ENCODE measurements around the gene SCYGR2. TPM values are rescaled to one million over a fixed set of nuclear protein-coding genes. Genes with fewer than 3 reads are reported as not detected.
A peak's percentile ranks its signal among the peaks of the same experiment; 100 is the strongest.
"Not testable (repeated sequence)": the region's sequence is repeated elsewhere in the genome, so short reads cannot be mapped to it uniquely, and the experiment has no call there.

The SCYGR2 gene
- not detected in 2 replicates for total RNA-seq (2014; rRNA removed; shearing (Covaris generic))

DNA sequence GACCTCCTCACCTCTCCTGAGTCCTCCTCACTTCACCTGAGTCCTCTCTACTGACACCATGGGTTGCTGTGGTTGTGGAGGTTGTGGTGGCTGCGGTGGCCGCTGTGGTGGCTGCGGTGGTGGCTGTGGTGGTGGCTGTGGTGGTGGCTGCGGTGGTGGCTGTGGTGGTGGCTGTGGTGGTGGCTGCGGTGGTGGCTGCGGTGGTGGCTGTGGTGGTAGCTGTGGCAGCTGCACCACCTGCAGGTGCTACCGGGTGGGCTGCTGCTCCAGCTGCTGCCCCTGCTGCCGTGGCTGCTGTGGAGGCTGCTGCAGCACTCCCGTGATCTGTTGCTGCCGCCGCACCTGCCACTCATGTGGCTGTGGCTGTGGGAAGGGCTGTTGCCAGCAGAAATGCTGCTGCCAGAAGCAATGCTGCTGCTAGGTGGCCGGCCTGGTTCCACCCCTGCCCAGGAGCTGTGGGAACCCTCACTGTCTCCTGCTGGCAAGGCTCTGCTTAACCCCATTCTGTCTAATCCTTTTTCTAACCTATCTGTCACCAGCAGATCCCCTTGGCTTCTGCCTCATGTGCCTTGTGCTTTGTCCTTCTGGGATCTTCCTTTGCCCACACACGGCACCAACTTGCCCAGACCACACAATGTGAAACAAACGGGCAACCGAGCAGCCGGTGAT is at the start of gene SCYGR2:
SCYGR2 (plus strand) TSS at position 59 of the 669 bp plus-strand sequence; CDS start at position 59, 0 bp downstream.
- H3K36me3 ChIP-seq; H3K27me3 ChIP-seq; H3K4me3 ChIP-seq; H3K9me3 ChIP-seq (replicated peaks); DNase-seq; H3K4me1 ChIP-seq; H3K27ac ChIP-seq: not testable (repeated sequence)

GRCh38 chr2:227551836-227552235 is 46.9 kb upstream of the SCYGR2 start:
- Histone ChIP-seq H3K36me3 (peaks cover 43% of the 10 kb centered on the region), H3K27ac (no peak overlapping the region), H3K4me1 (peaks cover 4% of the 10 kb centered on the region; the same call in 1 of the 2 replicates), H3K27me3 (no peaks in the 10 kb centered on the region), H3K4me3 (no peak overlapping the region), H3K9me3 (replicated peaks) (no peaks in the 10 kb centered on the region)
- DNase-seq, result no peak

DNA sequence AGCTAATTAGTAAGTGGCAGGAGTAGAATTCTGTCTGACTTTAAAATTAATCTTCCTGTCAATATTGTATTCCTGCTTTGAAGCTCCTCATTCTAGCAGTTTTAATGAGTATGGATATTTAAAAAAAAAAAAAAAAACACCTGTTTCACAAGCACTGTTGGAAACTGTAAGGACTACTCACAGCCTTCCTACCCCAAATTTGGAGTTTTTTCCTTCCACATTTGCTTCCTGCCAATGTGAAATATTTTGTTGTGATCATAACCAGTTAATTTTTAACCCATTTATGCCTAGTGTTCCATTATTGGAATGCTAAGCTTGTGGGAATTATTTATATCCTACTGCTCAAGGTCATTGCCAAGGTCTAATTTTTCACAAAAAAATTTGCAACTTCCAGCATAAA is 36.1 kb upstream of the SCYGR2 start:
- H3K27ac ChIP-seq, result no peak overlapping the region
- DNase-seq, result no peak

GRCh38 chr2:227565080-227565479 is 33.6 kb upstream of the SCYGR2 start:
- no peak overlapping the region for H3K27ac ChIP-seq
- no peaks in the 10 kb centered on the region for H3K9me3 ChIP-seq (replicated peaks)
- no peaks in the 10 kb centered on the region for H3K4me1 ChIP-seq
- H3K27me3 ChIP-seq, result no peaks in the 10 kb centered on the region
- H3K36me3 ChIP-seq, result no peaks in the 10 kb centered on the region
- no peak overlapping the region for H3K4me3 ChIP-seq
- DNase-seq, result no peak

More for the DNA sequence above, 36.1 kb upstream of the SCYGR2 start:
- H3K4me1 ChIP-seq, result no peaks in the 10 kb centered on the region
- H3K27me3 ChIP-seq, result no peaks in the 10 kb centered on the region
- H3K4me3 ChIP-seq, result no peak overlapping the region
- peaks cover 6% of the 10 kb centered on the region for H3K36me3 ChIP-seq
- H3K9me3 ChIP-seq (replicated peaks), result no peaks in the 10 kb centered on the region

DNA sequence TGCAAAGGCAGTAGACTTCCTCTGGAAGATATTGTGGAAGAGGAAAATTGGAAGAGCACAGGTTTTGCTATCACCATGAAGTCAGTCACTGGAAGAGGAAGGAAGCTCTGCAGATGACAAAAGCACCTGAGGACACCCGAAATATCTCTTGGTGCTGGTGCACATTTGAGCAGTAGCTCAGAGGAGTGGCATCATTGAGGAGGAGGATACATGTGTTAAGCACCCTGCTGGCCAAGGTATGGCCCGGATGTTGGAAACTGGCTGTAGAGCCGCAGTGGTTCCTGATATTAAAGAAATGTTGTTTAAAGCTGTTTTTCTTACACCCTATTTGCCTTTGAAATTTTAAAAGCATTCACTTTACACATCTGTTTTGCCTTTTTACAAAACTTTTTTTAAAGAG is 32.7 kb upstream of the SCYGR2 start:
- Histone ChIP-seq H3K27me3 (no peaks in the 10 kb centered on the region), H3K36me3 (no peaks in the 10 kb centered on the region), H3K9me3 (replicated peaks) (no peaks in the 10 kb centered on the region), H3K4me1 (no peaks in the 10 kb centered on the region), H3K27ac (no peak overlapping the region), H3K4me3 (no peak overlapping the region)
- DNase-seq, result no peak

- H3K36me3 ChIP-seq, result no peaks in the 10 kb centered on the region
- H3K4me1 ChIP-seq, result no peaks in the 10 kb centered on the region
Measured at GRCh38 chr2:227568852-227569169, 29.9 kb upstream of the SCYGR2 start.

DNA sequence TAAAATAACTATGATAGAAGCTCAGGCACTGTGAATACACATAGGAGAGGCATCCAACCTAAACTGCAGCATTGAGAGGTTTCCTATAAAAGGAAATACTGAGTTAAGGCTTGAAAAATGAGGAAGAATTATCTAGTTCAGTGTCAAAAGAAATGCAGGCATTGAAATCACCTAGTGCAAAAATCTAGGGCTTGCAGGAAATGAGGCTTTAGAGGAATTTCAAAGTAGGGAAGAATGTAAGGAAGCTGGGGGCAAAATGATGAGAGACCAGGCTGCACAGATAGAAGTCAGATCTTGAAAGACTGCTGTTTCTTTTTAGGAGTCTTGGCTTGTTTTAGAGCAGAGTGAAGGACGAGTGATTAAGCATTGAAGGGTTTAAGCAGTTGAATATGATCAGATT is 28.1 kb upstream of the SCYGR2 start:
- Histone ChIP-seq H3K9me3 (replicated peaks) (no peaks in the 10 kb centered on the region), H3K4me3 (no peak overlapping the region), H3K4me1 (no peaks in the 10 kb centered on the region), H3K36me3 (no peaks in the 10 kb centered on the region), H3K27me3 (no peaks in the 10 kb centered on the region), H3K27ac (no peak overlapping the region)
- DNase-seq, result no peak

More at GRCh38 chr2:227568852-227569169, 29.9 kb upstream of the SCYGR2 start:
- H3K9me3 ChIP-seq (replicated peaks), result no peaks in the 10 kb centered on the region
- no peaks in the 10 kb centered on the region for H3K27me3 ChIP-seq
- no peak overlapping the region for H3K27ac ChIP-seq
- H3K4me3 ChIP-seq, result no peak overlapping the region
- DNase-seq, result no peak

DNA sequence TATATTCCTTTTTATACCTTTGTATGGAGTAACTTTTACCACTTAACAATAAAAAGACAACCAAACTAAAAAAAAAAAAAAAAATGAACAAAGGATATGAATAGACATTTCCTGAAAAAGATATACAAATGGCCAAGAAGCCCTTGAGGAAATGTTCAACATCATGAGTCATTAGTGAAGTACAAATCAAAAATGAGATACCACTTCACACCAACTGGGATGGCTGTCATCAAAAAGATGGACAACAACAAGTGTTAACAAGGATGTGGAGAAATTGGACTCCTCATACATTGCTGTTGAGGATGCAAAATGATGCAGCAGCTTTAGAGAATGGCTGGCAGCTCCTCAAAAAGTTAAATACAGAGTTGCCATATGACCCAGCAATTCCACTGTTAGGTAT is 22.6 kb upstream of the SCYGR2 start:
- Histone ChIP-seq H3K36me3 (no peaks in the 10 kb centered on the region), H3K9me3 (replicated peaks) (no peaks in the 10 kb centered on the region), H3K4me1 (peaks cover 8% of the 10 kb centered on the region), H3K4me3 (no peak overlapping the region), H3K27me3 (no peaks in the 10 kb centered on the region), H3K27ac (peak overlapping the region; percentile 20; the same call in 1 of the 2 replicates)
- peak; percentile 22 to 63 for DNase-seq

DNA sequence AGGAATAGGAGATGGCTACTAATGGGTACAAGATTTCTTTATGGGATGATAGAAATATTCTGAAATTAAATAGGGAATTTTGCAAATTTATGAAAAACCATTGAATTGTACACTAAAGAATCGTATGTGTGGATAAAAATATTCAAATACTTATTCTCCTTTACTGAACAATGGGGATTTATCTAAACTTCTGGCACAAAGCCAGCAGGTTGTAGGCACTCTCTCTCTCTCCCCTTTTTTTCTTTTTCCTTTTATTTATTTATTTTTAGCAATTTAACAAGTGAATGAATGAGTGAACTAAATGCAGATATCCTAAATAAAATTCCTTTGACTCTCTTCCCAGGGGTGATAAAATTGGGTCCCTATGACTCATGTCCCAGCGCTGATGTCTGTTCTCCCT is 21.9 kb upstream of the SCYGR2 start:
- no peak for DNase-seq
- Histone ChIP-seq H3K27me3 (no peaks in the 10 kb centered on the region), H3K36me3 (no peaks in the 10 kb centered on the region), H3K27ac (no peak overlapping the region), H3K9me3 (replicated peaks) (no peaks in the 10 kb centered on the region), H3K4me1 (peaks cover 8% of the 10 kb centered on the region), H3K4me3 (no peak overlapping the region)

GRCh38 chr2:227577555-227577954 is 21.1 kb upstream of the SCYGR2 start:
- Histone ChIP-seq H3K9me3 (replicated peaks) (no peaks in the 10 kb centered on the region; the same call in 1 of the 2 replicates), H3K27me3 (no peaks in the 10 kb centered on the region), H3K27ac (no peak overlapping the region), H3K4me3 (no peak overlapping the region), H3K36me3 (no peaks in the 10 kb centered on the region), H3K4me1 (peaks cover 8% of the 10 kb centered on the region)
- no peak for DNase-seq

GRCh38 chr2:227578642-227579041 is 20.1 kb upstream of the SCYGR2 start:
- Histone ChIP-seq H3K27ac (no peak overlapping the region), H3K36me3 (no peaks in the 10 kb centered on the region), H3K4me1 (peaks cover 8% of the 10 kb centered on the region), H3K4me3 (no peak overlapping the region), H3K9me3 (replicated peaks) (no peaks in the 10 kb centered on the region; the same call in 1 of the 2 replicates), H3K27me3 (no peaks in the 10 kb centered on the region)
- no peak for DNase-seq

GRCh38 chr2:227579791-227580190 is 18.9 kb upstream of the SCYGR2 start:
- Histone ChIP-seq H3K9me3 (replicated peaks) (no peaks in the 10 kb centered on the region; the same call in 1 of the 2 replicates), H3K27ac (no peak overlapping the region)

GRCh38 chr2:227582369-227582768 is 16.3 kb upstream of the SCYGR2 start:
- H3K4me3 ChIP-seq, result no peak overlapping the region
- H3K4me1 ChIP-seq, result peaks cover 5% of the 10 kb centered on the region; the same call in 1 of the 2 replicates
- no peaks in the 10 kb centered on the region for H3K36me3 ChIP-seq
- no peak overlapping the region for H3K27ac ChIP-seq
- H3K27me3 ChIP-seq, result no peaks in the 10 kb centered on the region
- no peaks in the 10 kb centered on the region; the same call in 1 of the 2 replicates for H3K9me3 ChIP-seq (replicated peaks)
- DNase-seq, result no peak

More at GRCh38 chr2:227579791-227580190, 18.9 kb upstream of the SCYGR2 start:
- Histone ChIP-seq H3K4me3 (no peak overlapping the region), H3K27me3 (no peaks in the 10 kb centered on the region), H3K4me1 (peaks cover 8% of the 10 kb centered on the region), H3K36me3 (no peaks in the 10 kb centered on the region)
- no peak for DNase-seq

- H3K9me3 ChIP-seq (replicated peaks), result 0 out of 2 replicates have a peak, but pooled peaks cover 4% of the 10 kb centered on the region
- no peaks in the 10 kb centered on the region for H3K4me1 ChIP-seq
- no peak overlapping the region for H3K4me3 ChIP-seq
- no peaks in the 10 kb centered on the region for H3K36me3 ChIP-seq
- H3K27ac ChIP-seq, result no peak overlapping the region
- H3K27me3 ChIP-seq, result no peaks in the 10 kb centered on the region
- no peak for DNase-seq
Measured at GRCh38 chr2:227592694-227593387, 5.9 kb upstream of the SCYGR2 start.

DNA sequence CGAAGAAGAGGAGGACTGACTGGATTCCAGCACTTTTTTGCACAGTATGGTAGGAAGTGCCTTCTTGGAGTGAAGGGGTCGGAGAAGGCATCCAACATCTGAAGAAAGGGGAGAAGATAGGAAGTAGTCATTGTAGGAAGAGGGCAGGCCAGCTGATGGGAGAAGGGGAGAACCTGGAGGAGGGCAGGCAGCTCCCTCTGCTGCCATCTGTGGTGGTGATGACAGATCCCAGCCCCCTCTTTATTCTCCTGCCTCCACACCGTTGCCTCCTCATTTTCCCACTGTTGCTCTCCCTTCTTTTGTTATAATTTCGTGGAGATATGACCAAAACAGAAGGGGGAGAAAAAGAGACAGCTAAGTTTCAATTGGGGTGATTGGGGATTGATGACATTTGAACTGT is 2.9 kb upstream of the SCYGR2 start:
- no peak for DNase-seq
- Histone ChIP-seq H3K36me3 (no peaks in the 10 kb centered on the region), H3K4me3 (no peak overlapping the region), H3K9me3 (replicated peaks) (no peaks in the 10 kb centered on the region), H3K27ac (no peak overlapping the region), H3K27me3 (no peaks in the 10 kb centered on the region), H3K4me1 (no peaks in the 10 kb centered on the region)

Data from SJCRH30 (cell line).